PC-3 (cell line): ENCODE data around the gene ZNF540. TPM values are rescaled to one million over a fixed set of nuclear protein-coding genes. Genes with fewer than 3 reads are reported as not detected.
A peak's percentile ranks its signal among the peaks of the same experiment; 100 is the strongest.

Source experiments
- ATAC-seq: fragments of 200-7000 bp; cut with Tn5 transposase; 2 replicates; pipeline ENCODE4 v1.9.1; 2020; ENCODE audit warnings: mild to moderate bottlenecking, moderate library complexity
- Bru-seq: library from RNA; stranded (reverse); fragments of 400-500 nt; gene quantifications from one replicate; lab custom pipeline; 2021; lab: Mats Ljungman, UMichigan
- BruChase-seq, 2 experiments: library from RNA; stranded (reverse); fragments of 400-500 nt; gene quantifications; one replicate each; lab custom pipeline; 2021; lab: Mats Ljungman, UMichigan
- BruUV-seq: library from RNA; stranded (reverse); fragments of 400-500 nt; replicated peaks from 2 replicates; lab custom pipeline; 2021; lab: Mats Ljungman, UMichigan
- CTCF ChIA-PET: fragments of 300-600 bp; sonication (Branson Sonifier 250); formaldehyde crosslinking; loops from one replicate; lab custom pipeline; 2022; ENCODE audit warnings: antibody characterized with exemption; lab: Charles Lee
- POLR2A ChIA-PET: fragments of 300-600 bp; sonication (Branson Sonifier 250); formaldehyde crosslinking; loops from one replicate; lab custom pipeline; 2022; ENCODE audit warnings: antibody characterized with exemption; ENCODE audit not compliant: unreplicated experiment; lab: Charles Lee
- DNase-seq: peaks from one replicate; pipeline ENCODE4 v3.0.0-alpha.2; 2015
- H2AFZ ChIP-seq: fragments of 300-600 bp; sonication (generic); 2 replicates; pipeline ENCODE4 v1.6.0; 2016; ENCODE audit warnings: antibody characterized with exemption, low read length
- H3F3A ChIP-seq: fragments of 300-600 bp; sonication (generic); one replicate; pipeline ENCODE4 v1.6.0; 2017; ENCODE audit warnings: antibody characterized with exemption, low read length, control low read depth, mild to moderate bottlenecking; ENCODE audit not compliant: unreplicated experiment
- H3K27ac ChIP-seq: fragments of 300-600 bp; sonication (generic); 2 replicates; pipeline ENCODE4 v1.5.1; 2016; ENCODE audit warnings: mild to moderate bottlenecking, low read length
- H3K27me3 ChIP-seq: fragments of 300-600 bp; sonication (generic); 2 replicates; pipeline ENCODE4 v1.6.1; 2016; ENCODE audit warnings: low read length, mixed read lengths
- H3K36me3 ChIP-seq: fragments of 300-600 bp; sonication (generic); 2 replicates; pipeline ENCODE4 v1.6.1; 2016; ENCODE audit warnings: low read depth, mixed run types, low read length, mixed read lengths
- H3K4me1 ChIP-seq: fragments of 300-600 bp; sonication (generic); 2 replicates; pipeline ENCODE4 v1.5.1; 2016; ENCODE audit warnings: low read length; ENCODE audit not compliant: insufficient read depth
- H3K4me2 ChIP-seq: fragments of 300-600 bp; sonication (generic); 2 replicates; pipeline ENCODE4 v1.6.0; 2016; ENCODE audit warnings: low read length
- H3K4me3 ChIP-seq: fragments of 300-600 bp; sonication (generic); 2 replicates; pipeline ENCODE4 v1.5.1; 2016; ENCODE audit warnings: mild to moderate bottlenecking, low read length, mixed read lengths
- H3K79me2 ChIP-seq: fragments of 300-600 bp; sonication (generic); 2 replicates; pipeline ENCODE4 v1.6.1; 2017; ENCODE audit warnings: low read length, mixed read lengths
- H3K9ac ChIP-seq: fragments of 300-600 bp; sonication (generic); 2 replicates; pipeline ENCODE4 v1.6.0; 2016; ENCODE audit warnings: mild to moderate bottlenecking, low read length
- H3K9me2 ChIP-seq: fragments of 300-600 bp; sonication (generic); replicated peaks from 2 replicates; pipeline ENCODE4 v1.6.1; 2016; ENCODE audit warnings: mixed run types, low read length, mixed read lengths
- H3K9me3 ChIP-seq: fragments of 300-600 bp; sonication (generic); 2 replicates; pipeline ENCODE4 v1.6.1; 2016; ENCODE audit warnings: low read length, mixed read lengths
- H4K20me1 ChIP-seq: fragments of 300-600 bp; sonication (generic); 2 replicates; pipeline ENCODE4 v1.6.1; 2016; ENCODE audit warnings: low read length, mixed read lengths
- CTCF ChIP-seq: fragments of 300-600 bp; sonication (generic); conservative IDR thresholded peaks from 2 replicates; pipeline ENCODE4 v1.5.1; 2017; ENCODE audit warnings: antibody characterized with exemption, low read depth, mild to moderate bottlenecking, low read length
- EZH2 ChIP-seq: fragments of 300-600 bp; sonication (generic); IDR thresholded peaks from one replicate; pipeline ENCODE4 v1.6.1; 2017; ENCODE audit warnings: antibody characterized with exemption, mild to moderate bottlenecking, low read length; ENCODE audit not compliant: unreplicated experiment
- EZH2phosphoT487 ChIP-seq: fragments of 300-600 bp; sonication (generic); IDR thresholded peaks from 2 replicates; pipeline ENCODE4 v1.6.1; 2018; ENCODE audit warnings: mild to moderate bottlenecking, antibody characterized with exemption, low read length, borderline replicate concordance
- intact Hi-C: fragments of 100-400 bp; cut with micrococcal nuclease; formaldehyde crosslinking; loops from 2 replicates; pipeline ENCODE4 v1.9.0; 2023
- long read RNA-seq: library from polyadenylated mRNA; unstranded; transcript quantifications from one replicate; pipeline ENCODE4 v2.0.0, GENCODE V29; 2021; ENCODE audit not compliant: unreplicated experiment
- total RNA-seq: library from RNA; depleted of rRNA; stranded (reverse); fragments of >200 nt; gene quantifications from 2 replicates; pipeline ENCODE4 v1.2.3, GENCODE V29; 2014; rRNA removed

Gene ZNF540
- total RNA-seq (0.22 TPM in 1 of 2 replicates, not detected in the other), Bru-seq, nascent RNA (percentile 33 among the genes with signal in this experiment), BruChase-seq, experiment 1, labeled RNA remaining after a 6-hour chase (percentile 32 among the genes with signal in this experiment), BruChase-seq, experiment 2, labeled RNA remaining after a 2-hour chase (percentile 42 among the genes with signal in this experiment)
- long read RNA-seq, partial matches to known transcripts, result 0 of 5 reads
- long read RNA-seq, other reads (novel, unspliced or antisense), result 4 of 5 reads

DNA sequence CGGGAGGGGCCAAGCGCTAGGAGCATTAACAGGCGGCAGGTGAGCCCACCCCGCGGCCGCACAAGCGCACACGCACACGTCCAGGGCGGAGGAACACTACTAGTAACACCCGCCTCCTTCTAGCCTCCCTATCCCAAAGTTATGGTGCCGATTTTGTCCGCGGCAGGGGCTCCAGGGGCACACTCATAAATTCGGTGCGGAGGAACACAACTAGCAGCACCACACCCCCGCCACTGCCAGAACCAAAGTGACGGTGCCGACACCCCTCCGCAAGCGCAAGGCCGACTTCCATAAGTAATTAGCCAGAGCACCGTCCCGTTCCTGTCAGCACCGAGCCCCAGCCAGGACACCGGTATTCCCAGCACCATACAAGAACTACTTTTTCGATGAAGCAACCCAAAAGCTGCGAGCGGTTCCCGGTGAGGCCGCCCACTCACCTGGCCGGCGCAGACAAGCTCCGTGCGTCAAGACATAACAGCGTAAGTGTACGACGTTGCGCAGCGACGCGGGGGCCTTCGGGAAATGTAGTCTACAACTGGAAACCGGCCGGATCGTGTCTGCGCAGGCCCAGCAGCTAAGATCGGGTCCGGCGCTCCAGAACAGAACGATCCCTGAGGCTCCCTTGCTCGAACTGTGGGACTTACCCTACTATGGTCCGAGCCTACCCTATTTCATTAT, at the start of gene ZNF540, which contains the start of gene ZNF571:
Gene ZNF540, plus strand, starts transcription at position 573 of the 678 bp plus-strand sequence. CDS start 3,572 bp downstream, outside the sequence.
Gene ZNF571, minus strand, starts transcription at position 489 of the 678 bp plus-strand sequence. CDS start 8,116 bp downstream, outside the sequence.
- ATAC-seq (peak; percentile 98), DNase-seq (peak; percentile 90)
- CTCF ChIA-PET, result no interaction called here
- no peaks in the 10 kb centered on the region; the same call in 1 of the 2 replicates for H3K4me1 ChIP-seq
- H3K9me3 ChIP-seq, result peaks cover 6% of the 10 kb centered on the region; the same call in 1 of the 2 replicates
- peak within 1 kb of the TSS; percentile 97 for H3K4me3 ChIP-seq
- peak within 1 kb of the TSS; percentile 66 for H3K27ac ChIP-seq
- TF ChIP-seq EZH2phosphoT487 (no peak), EZH2 (no peak), CTCF (no peak)
- H3K79me2 ChIP-seq, result no peaks in the 10 kb centered on the region
- H3K9me2 ChIP-seq, result no peaks in the 10 kb centered on the region
- no peaks in the 10 kb centered on the region for H3F3A ChIP-seq
- no peaks in the 10 kb centered on the region for H3K27me3 ChIP-seq
- H3K4me2 ChIP-seq, result peak within 1 kb of the TSS; percentile 98
- intact Hi-C loops, result no loop called here
- peak within 1 kb of the TSS; percentile 73 for H3K9ac ChIP-seq
- no TSS peak for BruUV-seq
- POLR2A ChIA-PET, result interaction anchor here (0.7 kb wide), 2 partner anchors 15 to 127 kb away, joined by 3 to 4 read pairs; partner anchors contain the start of gene ZNF569
- peak within 1 kb of the TSS; percentile 100 for H2AFZ ChIP-seq
- no peaks in the 10 kb centered on the region for H4K20me1 ChIP-seq
- peaks cover 14% of the 10 kb centered on the region; the same call in 1 of the 2 replicates for H3K36me3 ChIP-seq

- Histone ChIP-seq H3K9ac (no peak overlapping the region), H3F3A (no peaks in the 10 kb centered on the region), H3K9me2 (no peaks in the 10 kb centered on the region), H2AFZ (no peak overlapping the region), H3K4me3 (no peak overlapping the region), H3K4me1 (no peaks in the 10 kb centered on the region), H3K27me3 (no peaks in the 10 kb centered on the region), H3K79me2 (no peaks in the 10 kb centered on the region), H3K9me3 (peaks cover 16% of the 10 kb centered on the region), H3K4me2 (no peak overlapping the region), H4K20me1 (no peaks in the 10 kb centered on the region), H3K36me3 (no peaks in the 10 kb centered on the region), H3K27ac (no peak overlapping the region)
- intact Hi-C loops, result no loop called here
- BruUV-seq, result no TSS peak
- POLR2A ChIA-PET, result no interaction called here
- CTCF ChIA-PET, result no interaction called here
- no peak for DNase-seq
- TF ChIP-seq CTCF, result no peak
- no peak for TF ChIP-seq EZH2phosphoT487
- TF ChIP-seq EZH2, result no peak
- no peak for ATAC-seq
Measured at GRCh38 chr19:37551129-37551993, 43.3 kb upstream of the ZNF540 start.
